Astrocyte (in vitro differentiated cells and primary cell): ENCODE measurements around the gene OR6K2.

ENCODE experiments used
- CTCF ChIP-seq: IDR thresholded peaks from 2 replicates; pipeline ENCODE4 v1.5.1; 2011; ENCODE audit warnings: low read depth, mild to moderate bottlenecking, inconsistent platforms, low read length, moderate library complexity; ENCODE audit not compliant: insufficient read depth
- EZH2 ChIP-seq: IDR thresholded peaks from 2 replicates; pipeline ENCODE4 v1.6.1; 2012; ENCODE audit warnings: mild to moderate bottlenecking, low read length, inconsistent platforms; ENCODE audit not compliant: insufficient read depth

GRCh38 chr1:158681606-158682005, 18.8 kb downstream of the OR6K2 start:
- TF ChIP-seq EZH2 = no peak
- TF ChIP-seq CTCF = no peak
